Ovary (tissue), 9 donors: ENCODE results near the gene SV2C. TPM values are rescaled to one million over a fixed set of nuclear protein-coding genes. Genes with fewer than 3 reads are reported as not detected.

Experiments
- DNase-seq, 5 donors: peaks; one replicate each; pipeline ENCODE4 v3.0.0-alpha.2; 2019 to 2020
- H3K27ac ChIP-seq, 2 donors: fragments of 200-600 bp; one replicate each; pipeline versions ENCODE4 v1.5.1 to v1.8.0; 2019 to 2022
- H3K27me3 ChIP-seq: fragments of 200-600 bp; one replicate; pipeline ENCODE4 v1.8.0; 2022
- H3K36me3 ChIP-seq: fragments of 200-600 bp; sonication (generic); one replicate; pipeline ENCODE4 v1.5.1; 2019
- H3K4me1 ChIP-seq: one replicate; pipeline ENCODE4 v1.8.1; 2013; ENCODE audit warnings: mild to moderate bottlenecking, moderate library complexity; ENCODE audit not compliant: insufficient read depth
- H3K4me3 ChIP-seq: fragments of 200-600 bp; sonication (generic); one replicate; pipeline ENCODE4 v1.5.1; 2017
- H3K9me3 ChIP-seq, 2 donors: fragments of 200-600 bp in 1 of 2; sonication (generic) in 1 of 2; one replicate each; pipeline versions ENCODE4 v1.5.1 to v1.8.1; 2013 to 2019; ENCODE audit warnings: mild to moderate bottlenecking in 1 of 2, moderate library complexity in 1 of 2
- EP300 ChIP-seq: sonication (generic); formaldehyde crosslinking; IDR thresholded peaks from one replicate; pipeline ENCODE4 v1.6.1; 2017; ENCODE audit warnings: antibody characterized with exemption
- POLR2A ChIP-seq: fragments of 450-650 bp; IDR thresholded peaks from one replicate; pipeline ENCODE4 v1.6.1; 2017; ENCODE audit warnings: antibody characterized with exemption, mild to moderate bottlenecking, moderate library complexity
- WGBS, 3 donors: extraction: QIAGEN DNeasy Blood & Tissue Kit in 1 of 3; methylation state at CpG; one replicate each; pipeline versions ENCODE4 v1.1.5 to v1.1.7; 2013 to 2017; 5-methylcytosine and 5-hydroxymethylcytosine counted together
- intact Hi-C, 4 donors: fragments of 100-400 bp; cut with DNase I; formaldehyde crosslinking; loops; one replicate each; pipeline versions ENCODE4 v1.11.0 to v1.15.1; 2022 to 2023
- polyA plus RNA-seq, 2 donors: library from polyadenylated mRNA; stranded (reverse); fragments of 200-250 nt in 1 of 2; fragments of 350-450 nt in 1 of 2; fragmentation: Illumina TruSeq in 1 of 2; extraction: RNeasy Lipid Tissue Mini Kit (QIAGEN cat#74804) in 1 of 2; gene quantifications; one replicate each; pipeline ENCODE4 v1.2.3, GENCODE V29; 2013 to 2014
- total RNA-seq, 7 donors: library from RNA; depleted of rRNA in 2 of 7; stranded (reverse); fragments of >200 nt in 2 of 7; fragmentation: NEBNext Ultra II Directional in 3 of 7; extraction: Animal tissue kit (Norgen Biotek cat#: 25700) in 3 of 7; gene quantifications; one replicate each; pipeline versions ENCODE4 v1.1.0 to v1.2.4, GENCODE V29; 2016 to 2023
- TF ChIP-seq, protein P1 (sequence below), 3 donors: fragments of 450-650 bp in 2 of 3; fragments of 200-600 bp in 1 of 3; IDR thresholded peaks; one replicate each; pipeline versions ENCODE4 v1.5.1 to v1.8.0; 2016 to 2022; ENCODE audit warnings: antibody characterized with exemption in 3 of 3, mild to moderate bottlenecking in 1 of 3
- donor health status: DM: no; HTN: no; CAD: no; lungs with moderate emphysema.
- donor health status: DM: no; HTN: no; CAD: no.
- donor health status: Bipolar disorder and iron deficiency.
- donor health status: DM: yes; HTN: yes; CAD: no.
- donor health status: DM: no; HTN: no; CAD: no.
- donor health status: DM: yes; HTN: yes; CAD: no.

The SV2C gene
- total and polyA plus RNA-seq, 9 donors = 0.10 to 1.3 (median 0.51) TPM

DNA sequence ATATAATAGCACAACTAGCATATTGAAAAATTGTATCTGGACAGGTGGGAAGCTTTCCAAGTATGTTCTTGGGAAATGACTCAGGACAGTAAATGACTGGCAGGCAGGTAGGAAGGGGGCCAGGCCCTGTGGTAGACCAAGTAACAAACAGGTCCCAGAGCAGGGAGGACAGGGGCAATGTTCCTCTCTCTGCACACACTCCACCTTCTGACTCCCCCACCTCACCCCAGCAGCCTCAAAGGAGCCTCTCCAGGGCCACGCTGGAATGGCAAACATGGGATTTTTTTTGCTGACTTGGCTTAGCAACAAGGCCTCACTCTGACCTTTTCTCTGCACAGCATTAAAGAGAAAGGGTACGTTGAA lies 288.8 kb downstream of the SV2C start:
- H3K27me3 ChIP-seq = no peaks in the 10 kb centered on the region
- intact Hi-C loops = no loop called here
- H3K36me3 ChIP-seq = no peaks in the 10 kb centered on the region
- no peak overlapping the region for H3K27ac ChIP-seq
- no peak for DNase-seq
- TF ChIP-seq EP300 (no peak), POLR2A (no peak)
- TF ChIP-seq, protein P1, sequence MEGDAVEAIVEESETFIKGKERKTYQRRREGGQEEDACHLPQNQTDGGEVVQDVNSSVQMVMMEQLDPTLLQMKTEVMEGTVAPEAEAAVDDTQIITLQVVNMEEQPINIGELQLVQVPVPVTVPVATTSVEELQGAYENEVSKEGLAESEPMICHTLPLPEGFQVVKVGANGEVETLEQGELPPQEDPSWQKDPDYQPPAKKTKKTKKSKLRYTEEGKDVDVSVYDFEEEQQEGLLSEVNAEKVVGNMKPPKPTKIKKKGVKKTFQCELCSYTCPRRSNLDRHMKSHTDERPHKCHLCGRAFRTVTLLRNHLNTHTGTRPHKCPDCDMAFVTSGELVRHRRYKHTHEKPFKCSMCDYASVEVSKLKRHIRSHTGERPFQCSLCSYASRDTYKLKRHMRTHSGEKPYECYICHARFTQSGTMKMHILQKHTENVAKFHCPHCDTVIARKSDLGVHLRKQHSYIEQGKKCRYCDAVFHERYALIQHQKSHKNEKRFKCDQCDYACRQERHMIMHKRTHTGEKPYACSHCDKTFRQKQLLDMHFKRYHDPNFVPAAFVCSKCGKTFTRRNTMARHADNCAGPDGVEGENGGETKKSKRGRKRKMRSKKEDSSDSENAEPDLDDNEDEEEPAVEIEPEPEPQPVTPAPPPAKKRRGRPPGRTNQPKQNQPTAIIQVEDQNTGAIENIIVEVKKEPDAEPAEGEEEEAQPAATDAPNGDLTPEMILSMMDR (IDR thresholded peaks at IDR 0.05) = no peak
- no peak overlapping the region for H3K4me3 ChIP-seq
- H3K9me3 ChIP-seq = no peaks in the 10 kb centered on the region
- H3K4me1 ChIP-seq = no peaks in the 10 kb centered on the region
- WGBS, 3 donors = 12 to 21% (median 15%) methylated on average over 2 of the region's 2 CpGs

DNA sequence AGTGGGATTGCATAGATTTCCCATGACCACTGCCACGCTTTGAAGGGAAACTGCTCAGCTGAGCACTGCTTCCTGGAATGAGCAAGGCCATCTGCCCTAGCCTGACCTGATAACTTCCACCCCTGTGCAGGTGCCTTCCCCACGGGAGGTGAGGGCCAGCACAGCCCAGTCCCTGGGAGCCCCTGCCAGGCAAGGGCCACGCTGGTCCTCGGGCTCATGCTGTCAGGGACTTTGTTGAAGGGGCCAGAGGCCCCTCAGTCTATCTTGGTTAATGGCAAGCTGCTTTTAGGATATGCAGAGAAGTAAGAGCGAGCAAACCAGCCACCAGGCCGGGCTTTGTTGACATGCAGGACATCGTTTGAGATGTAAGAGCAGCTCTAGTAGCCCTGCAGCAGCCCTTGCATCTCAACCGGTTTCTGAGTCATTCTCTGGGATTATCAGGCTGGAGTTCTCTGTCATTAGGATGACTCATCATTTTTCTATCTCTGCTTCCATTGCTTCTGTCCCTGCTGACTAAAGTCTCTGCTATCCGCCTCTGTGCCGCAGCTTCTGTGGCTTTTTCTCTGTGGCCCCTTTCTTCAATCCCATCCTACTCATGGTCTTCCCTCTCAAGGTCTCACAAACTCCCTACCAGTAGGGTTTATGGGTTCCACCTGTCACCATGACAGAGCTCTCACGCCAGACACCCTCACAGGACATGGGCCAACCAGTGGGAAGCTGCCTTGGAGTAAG lies 289.3 kb downstream of the SV2C start:
- H3K27me3 ChIP-seq = no peaks in the 10 kb centered on the region
- H3K4me1 ChIP-seq = no peaks in the 10 kb centered on the region
- no peaks in the 10 kb centered on the region for H3K36me3 ChIP-seq
- intact Hi-C loops = no loop called here
- H3K9me3 ChIP-seq = no peaks in the 10 kb centered on the region
- TF ChIP-seq EP300 (no peak), POLR2A (no peak)
- TF ChIP-seq, protein P1 (IDR thresholded peaks at IDR 0.05) = no peak
- H3K4me3 ChIP-seq = no peak overlapping the region
- DNase-seq = no peak
- H3K27ac ChIP-seq = no peak overlapping the region
- WGBS, 3 donors = 62 to 67% (median 63%) methylated on average over 11 of the region's 11 CpGs

GRCh38 chr5:76376148-76376865 lies 293.1 kb downstream of the SV2C start:
- no peak for DNase-seq
- TF ChIP-seq EP300 (no peak), POLR2A (no peak)
- TF ChIP-seq, protein P1 (IDR thresholded peaks at IDR 0.05) = no peak
- H3K27me3 ChIP-seq = no peaks in the 10 kb centered on the region
- H3K4me1 ChIP-seq = no peaks in the 10 kb centered on the region
- H3K4me3 ChIP-seq = no peak overlapping the region
- intact Hi-C loops = no loop called here
- H3K36me3 ChIP-seq = no peaks in the 10 kb centered on the region
- H3K9me3 ChIP-seq = no peaks in the 10 kb centered on the region
- WGBS, 3 donors = 85 to 91% (median 88%) methylated on average over 3 of the region's 3 CpGs
- H3K27ac ChIP-seq = no peak overlapping the region

DNA sequence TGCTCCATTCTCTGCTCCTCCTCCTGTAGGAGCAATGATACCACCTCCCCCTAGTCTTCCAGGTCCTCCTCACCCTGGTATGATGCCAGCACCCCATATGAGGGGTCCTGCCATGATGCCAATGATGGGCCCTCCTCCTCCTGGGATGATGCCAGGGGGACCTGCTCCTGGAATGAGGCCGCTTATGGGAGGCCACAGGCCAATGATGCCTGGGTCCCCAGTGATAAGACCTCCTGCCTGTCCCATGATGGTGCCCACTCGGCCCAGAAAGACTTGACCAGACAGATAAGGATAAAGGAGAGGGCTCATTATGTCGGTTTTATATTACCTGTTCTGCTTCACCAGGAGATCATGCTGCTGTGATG lies 293.7 kb downstream of the SV2C start:
- Histone ChIP-seq H3K9me3 (no peaks in the 10 kb centered on the region), H3K27ac (no peak overlapping the region), H3K4me1 (no peaks in the 10 kb centered on the region), H3K4me3 (no peak overlapping the region), H3K27me3 (no peaks in the 10 kb centered on the region), H3K36me3 (no peaks in the 10 kb centered on the region)
- intact Hi-C loops = no loop called here
- TF ChIP-seq, protein P1 (IDR thresholded peaks at IDR 0.05) = no peak
- no peak for TF ChIP-seq EP300
- TF ChIP-seq POLR2A = no peak
- DNase-seq = no peak
- 73 to 87% (median 73%) methylated on average over 3 of the region's 3 CpGs for WGBS, 3 donors
